GM19025 (cell line): ENCODE results near the gene ZNHIT1.
"Not testable (repeated sequence)": the region's sequence is repeated elsewhere in the genome, so short reads cannot be mapped to it uniquely, and the experiment has no call there.

Source experiments
- ATAC-seq: cut with Tn5 transposase; IDR thresholded peaks from one replicate; pipeline ENCODE4 v1.9.1; 2021; ENCODE audit warnings: mild to moderate bottlenecking, low read depth, moderate library complexity; ENCODE audit not compliant: unreplicated experiment

Gene ZNHIT1

DNA sequence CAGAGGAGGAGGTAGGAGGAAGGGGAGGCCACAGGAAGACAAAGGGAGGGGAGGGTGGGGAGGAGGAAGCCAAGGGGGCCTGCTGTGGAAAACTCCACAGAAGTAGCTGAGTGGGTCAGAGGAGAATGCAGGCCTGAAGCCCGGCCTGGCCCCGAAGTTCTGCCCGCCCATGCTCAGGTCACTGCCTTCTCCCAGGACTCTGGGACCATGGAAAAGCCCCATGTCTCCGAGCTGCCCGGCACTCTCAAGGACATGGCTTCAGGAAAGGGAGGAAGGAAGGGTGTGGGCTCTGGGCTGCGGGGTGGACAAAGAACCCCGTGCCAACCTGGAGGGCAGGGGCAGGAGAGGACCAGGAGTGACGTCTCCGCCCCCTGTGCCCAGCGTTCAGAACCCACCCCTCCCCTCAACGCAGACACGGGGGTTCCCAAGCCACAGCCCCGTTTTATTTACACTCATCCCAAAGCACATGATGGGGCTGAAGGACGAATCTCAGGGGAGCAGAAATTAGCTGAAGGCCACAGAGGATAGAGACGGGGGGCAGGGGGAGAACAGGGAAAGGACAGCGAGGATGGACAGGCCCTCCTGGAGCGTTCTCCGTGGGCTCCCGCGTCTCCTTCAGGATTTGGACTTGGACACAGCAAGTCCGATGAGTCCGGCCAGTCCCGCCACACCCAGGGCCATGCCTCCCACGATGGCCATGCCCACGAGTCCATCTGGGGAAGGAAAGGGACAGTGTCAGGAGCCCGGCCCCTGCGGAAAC is 21.4 kb downstream of the ZNHIT1 start:
- no peak for ATAC-seq

DNA sequence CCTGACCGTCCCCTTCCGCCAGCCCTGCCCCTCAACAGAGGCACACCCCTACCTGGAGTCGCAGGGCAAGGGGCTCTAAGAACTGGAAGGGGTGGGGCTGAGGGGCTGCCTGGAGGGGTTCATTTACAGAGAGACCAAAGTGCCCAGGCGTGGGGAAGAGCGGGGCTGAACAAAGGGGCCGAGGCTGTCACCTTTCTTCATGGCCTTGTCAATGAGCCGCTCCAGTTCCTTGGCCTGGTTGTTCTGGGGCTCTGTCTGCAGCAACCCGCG is 21.9 kb downstream of the ZNHIT1 start:
- no peak for ATAC-seq

DNA sequence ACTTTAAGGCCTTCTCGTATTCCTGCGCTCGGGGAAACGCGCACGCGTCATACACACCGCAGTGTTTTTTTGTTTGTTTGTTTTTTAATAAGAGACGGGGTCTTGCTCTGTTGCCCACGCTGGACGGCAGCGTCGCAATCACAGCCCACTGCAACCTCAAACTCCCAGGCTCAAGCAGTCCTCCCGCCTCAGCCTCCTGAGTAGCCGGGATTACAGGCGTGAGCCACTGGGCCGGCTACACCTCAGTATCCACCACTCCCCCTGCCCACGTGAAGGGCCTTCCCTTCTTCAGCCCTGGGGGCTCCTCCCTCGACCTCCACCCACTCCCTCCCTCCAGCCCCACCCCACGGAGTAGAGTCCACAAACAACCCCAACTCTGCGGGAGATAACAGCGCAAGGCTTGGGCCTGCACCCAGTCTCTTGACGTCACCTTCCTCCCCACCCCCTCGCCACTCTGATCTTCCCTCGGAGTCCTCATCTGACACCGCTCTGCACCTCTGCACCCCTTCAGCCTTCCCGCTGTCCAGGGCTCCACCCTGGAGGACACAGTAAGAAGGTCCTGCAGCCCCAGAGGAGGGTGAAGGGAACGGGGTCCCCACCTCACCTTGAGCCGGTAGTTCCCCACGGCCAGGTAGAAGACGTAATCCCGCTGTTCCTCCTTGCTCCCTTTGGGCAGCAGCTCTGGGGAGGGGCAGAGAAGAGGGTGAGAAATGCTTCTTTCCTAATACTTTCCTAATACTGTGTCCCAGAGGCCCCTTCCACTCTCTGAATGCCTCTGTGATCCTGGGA is 22.5 kb downstream of the ZNHIT1 start:
- no peak for ATAC-seq

DNA sequence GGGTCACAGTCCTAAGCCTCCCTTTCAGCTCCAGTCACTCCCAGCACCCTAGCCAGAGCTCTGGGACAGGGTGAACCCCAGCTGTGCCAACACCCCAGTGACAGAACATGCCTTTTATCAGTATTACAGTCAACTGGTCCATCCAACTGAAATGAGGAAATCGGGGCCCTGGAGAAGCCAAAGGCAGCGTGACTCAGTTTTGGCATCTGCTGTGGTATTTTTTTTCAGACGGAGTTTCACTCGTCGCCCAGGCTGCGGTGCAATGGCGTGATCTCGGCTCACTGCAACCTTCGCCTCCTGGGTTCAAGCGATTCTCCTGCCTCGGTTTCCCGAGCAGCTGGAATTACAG is 23.0 kb downstream of the ZNHIT1 start:
- no peak for ATAC-seq

DNA sequence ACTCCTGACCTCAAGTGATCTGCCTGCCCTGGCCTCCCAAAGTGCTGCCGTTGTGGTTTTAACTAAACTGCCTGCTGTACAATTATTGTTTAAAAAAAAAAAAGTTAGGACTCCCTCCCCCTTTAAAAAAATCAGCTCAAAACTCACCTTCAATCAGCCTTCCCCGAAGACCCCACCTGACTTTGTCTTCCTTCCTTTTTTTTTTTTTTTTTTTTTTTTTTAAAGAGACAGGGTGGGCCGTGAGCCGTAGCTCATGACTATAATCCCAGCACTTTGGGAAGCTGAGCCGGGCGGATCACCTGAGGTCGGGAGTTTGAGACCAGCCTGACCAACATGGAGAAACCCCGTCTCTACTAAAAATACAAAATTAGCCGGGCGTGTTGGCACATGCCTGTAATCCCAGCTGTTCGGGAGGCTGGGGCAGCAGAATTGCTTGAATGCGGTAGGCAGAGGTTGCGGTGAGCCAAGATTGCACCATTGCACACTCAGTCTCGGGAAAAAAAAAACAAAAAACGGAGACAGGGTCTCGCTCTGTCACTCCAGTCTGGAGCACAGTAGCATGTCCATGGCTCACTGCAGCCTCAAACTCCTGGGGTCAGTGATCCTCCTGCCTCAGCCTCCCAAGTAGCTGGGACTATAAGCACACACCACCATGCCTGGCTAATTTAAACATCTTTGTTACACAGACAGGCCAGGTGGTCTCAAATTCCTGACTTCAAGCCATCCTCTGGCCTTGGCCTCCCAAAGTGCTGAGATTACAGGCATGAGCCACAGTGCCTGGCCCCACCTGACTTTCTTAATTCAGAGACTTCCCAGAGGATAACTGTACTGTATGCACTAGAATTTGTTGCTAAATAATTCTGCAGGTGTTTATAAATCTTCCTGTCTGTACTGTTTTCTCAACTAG is 23.7 kb downstream of the ZNHIT1 start:
- no peak for ATAC-seq

DNA sequence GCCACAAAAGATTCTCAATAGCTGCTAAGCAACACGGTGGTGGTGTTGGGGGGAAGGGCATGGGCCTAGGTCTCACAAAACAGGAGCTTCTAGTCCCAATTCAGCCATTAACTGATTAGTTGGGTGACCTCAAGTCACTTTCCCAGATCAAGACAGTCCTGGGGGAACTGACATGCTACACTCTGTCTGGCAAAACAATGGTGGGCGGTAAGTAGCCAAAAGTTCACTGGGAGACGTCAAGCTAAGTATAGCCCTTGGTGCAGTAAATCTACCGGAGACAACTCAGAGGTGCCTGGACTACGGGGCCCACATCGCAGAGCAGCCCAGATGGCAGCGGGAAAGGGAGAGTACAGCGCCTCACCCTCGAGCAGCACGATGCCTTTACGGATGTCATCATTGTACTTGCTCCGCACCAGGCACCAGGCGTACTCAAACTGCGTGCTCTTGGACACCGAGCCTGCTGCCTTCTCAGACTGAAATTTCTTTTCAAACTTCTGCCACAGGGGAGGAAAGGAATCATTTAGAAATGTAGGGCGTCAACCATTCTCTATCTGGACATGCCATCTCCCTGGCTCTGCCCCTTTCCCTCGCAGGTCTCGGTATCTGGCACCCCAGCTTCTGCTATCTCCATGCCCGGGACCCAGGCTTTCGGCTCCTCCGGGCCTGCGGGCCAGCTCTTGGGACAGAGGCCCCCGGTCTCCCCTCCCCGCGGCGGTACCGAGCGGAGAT is 25.8 kb downstream of the ZNHIT1 start:
- ATAC-seq = no peak

DNA sequence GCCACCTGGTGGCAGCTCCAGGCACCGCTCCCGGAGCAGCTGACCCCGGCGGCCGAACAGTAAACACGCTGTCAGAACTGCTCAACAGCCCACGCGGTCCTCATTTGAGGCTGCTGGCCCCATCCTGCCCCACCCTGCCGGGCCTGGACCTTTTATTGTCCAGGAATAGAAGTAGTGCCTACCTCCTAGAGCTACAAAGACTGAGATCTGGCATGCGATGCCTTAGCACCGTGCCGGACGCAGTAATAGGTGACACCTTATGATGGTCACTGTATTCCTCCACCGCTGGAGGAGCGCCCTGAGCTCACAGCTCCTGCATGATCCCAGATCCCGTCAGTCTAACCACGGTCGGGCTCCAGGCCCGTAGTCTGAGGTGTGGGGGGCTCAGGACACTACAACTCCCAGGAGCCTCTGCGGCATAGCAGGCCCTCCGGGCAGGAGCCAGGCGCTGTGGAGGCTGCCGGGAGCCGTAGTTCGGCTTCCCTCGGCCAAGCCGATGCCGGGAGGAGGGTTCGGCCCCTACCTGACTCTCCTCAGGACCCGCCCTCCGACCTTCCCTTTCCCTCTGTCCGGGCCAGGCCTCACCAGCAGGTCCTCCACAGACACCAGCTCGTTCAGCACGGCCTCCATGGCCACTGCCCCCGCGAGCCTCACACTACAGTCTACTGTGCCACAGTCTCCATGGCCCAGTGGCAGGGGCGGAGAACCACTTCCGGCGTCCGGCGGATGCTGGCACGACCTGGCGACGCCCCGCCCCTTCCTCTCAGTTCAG is 26.6 kb downstream of the ZNHIT1 start, which contains the start of gene FIS1:
TSS of gene FIS1 (minus strand) at position 707 of the 772 bp plus-strand sequence. CDS start at position 630, 77 bp downstream.
- ATAC-seq = peak; percentile 92

DNA sequence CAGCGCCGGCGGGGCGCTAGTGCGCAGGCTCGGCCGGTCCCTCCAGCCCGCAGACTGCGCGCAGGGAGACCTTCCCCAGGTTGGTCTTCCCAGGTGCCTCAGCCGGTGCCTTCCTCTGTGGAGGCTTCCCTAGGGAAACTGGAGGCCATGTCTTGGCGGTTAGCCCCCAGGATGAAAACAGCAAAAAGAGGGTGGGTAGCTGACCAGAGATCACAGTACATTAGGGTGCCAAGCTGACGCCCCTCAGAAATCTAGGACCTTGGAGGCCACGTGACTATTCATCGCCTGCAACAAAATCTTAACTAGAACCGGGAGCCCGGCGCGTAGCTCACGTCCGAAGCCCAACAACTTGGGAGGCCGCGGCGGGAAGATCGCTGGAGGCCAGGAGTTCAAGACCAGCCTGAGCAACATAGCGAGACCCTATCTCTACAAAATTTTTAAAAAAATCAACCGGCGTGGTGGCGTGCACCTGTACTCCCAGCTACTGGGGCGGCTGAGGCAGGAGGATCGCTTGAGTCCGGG is 27.2 kb downstream of the ZNHIT1 start:
- no peak for ATAC-seq

DNA sequence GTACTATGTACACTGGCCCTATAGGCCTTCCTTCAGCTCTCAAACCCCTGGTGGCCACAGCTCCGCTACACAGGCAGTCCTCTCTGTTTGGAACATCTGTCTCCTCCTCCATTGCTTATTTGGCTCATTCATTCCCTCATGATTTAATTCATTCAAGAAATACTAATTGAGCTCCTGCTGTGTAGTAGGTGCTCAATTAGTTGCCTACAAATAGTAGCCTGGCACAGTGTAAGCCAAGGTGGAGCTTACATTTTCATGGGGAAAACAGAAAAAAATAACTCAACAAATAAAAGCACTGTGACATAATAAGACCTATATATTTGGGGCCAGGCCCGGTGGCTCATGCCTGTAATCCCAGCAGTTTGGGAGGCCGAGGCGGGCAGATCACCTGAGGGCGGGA is 30.3 kb downstream of the ZNHIT1 start:
- ATAC-seq = no peak

DNA sequence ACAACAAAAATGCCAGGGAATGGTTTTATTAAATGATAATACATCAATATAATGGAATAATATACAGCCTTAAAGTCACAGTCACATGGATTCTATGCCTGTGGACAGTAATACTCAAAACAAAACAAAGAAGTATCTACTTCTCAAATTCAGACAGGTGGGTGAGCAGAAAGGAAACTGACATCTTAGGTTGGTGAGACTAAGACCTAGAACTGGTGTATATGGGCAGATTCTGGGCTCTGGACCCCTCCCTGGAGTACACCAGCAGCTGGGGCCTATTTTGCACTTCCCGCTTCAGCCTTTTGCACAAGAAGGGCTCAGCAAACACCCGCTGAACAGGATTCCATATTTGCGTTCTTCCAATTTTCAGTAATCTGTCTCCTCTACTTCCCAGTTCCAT is 32.4 kb downstream of the ZNHIT1 start:
- no peak for ATAC-seq

DNA sequence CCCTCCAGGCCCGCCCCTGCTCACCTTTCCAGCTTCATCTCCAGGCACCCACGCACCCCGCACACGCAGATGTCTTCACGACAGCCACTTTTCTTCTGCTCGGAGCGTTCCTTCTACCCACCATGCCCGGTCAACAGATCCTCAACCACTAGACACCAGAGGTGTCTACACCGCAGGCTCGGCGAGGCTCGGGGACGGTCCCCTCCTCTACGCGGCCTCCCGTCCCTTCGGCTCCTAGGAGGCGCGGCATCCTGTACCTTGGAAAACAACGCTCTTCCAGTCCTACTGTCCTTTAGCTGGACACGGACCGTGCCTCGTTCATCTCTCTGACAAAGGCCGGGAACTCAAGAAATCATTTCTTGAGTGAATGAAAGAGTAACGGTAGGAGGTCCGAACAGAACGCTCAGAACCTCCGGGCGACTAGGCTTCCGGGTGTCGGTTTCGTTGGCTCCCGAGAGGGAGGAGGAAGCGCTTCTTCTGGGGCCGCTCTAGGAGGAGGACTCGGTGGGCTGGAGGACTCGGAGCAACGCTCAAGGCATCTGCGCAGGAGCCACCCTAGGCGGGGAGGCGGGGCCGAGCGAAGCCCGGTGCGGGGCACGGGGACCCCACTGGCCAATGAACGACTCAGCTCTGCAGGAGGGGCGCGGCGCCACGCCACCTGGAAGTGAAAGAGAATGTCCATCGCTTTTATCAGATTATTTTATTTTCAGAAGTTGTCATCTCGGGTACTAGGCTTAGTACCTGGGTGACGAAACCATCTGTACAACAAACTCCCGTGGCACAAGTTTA is 34.1 kb downstream of the ZNHIT1 start:
- ATAC-seq = peak; percentile 99

DNA sequence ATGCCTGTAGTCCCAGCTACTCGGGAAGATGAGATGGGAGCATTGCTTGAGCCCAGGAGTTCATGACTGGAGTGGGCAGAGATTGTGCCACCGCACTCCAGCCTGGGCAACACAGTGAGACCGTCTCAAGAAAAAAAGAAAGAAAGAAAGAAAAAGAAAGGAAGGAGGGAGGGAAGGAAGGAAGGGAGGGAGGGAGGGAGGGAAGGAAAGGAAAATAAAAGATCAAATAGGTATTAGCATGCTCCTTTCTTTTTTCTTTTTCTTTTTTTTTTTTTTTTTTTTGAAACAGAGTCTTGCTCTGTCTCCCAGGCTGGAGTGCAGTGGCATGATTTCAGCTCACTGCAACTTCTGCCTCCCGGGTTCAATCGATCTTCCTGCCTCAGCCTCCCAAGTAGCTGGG is 35.2 kb downstream of the ZNHIT1 start:
- ATAC-seq = not testable (repeated sequence)

DNA sequence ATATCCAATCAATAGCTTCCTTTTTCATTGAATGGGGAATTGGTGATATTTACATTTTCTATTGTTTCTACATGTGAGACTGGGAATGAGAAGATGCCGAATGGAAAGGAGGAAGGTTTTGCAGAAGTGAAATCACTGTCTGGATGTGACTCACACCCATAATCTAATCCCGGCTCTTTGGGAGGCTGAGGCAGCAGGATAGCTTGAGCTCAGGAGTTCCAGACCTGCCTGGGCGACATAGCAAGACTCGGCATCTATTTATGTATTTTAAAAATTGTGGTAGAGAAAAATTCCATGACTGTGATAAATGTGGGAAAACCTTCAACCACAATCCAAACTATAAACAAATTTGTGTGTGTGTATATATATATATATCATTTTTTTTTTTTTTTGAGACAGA is 37.8 kb downstream of the ZNHIT1 start:
- no peak for ATAC-seq

DNA sequence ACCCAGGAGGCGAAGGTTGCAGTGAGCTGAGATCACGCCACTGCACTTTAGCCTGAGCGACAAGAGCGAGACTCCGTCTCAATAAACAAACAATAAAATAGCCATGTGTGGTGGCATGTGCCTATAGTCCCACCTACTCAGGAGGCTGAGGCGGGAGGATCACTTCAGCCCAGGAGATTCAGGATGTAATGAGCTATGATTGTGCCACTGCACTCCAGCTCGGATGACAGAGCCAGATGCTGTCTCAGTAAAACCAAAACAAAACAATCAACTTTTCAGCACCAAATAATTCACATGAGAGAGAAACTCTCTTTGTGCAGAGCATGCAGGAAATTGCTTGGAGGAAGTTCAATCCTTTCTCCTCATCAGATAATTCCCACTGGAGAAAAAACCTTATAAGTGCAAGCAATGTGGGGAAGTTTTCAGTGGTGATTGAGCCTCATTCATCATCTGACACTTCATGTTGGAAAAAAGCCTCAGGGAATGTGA is 40.3 kb downstream of the ZNHIT1 start:
- no peak for ATAC-seq

DNA sequence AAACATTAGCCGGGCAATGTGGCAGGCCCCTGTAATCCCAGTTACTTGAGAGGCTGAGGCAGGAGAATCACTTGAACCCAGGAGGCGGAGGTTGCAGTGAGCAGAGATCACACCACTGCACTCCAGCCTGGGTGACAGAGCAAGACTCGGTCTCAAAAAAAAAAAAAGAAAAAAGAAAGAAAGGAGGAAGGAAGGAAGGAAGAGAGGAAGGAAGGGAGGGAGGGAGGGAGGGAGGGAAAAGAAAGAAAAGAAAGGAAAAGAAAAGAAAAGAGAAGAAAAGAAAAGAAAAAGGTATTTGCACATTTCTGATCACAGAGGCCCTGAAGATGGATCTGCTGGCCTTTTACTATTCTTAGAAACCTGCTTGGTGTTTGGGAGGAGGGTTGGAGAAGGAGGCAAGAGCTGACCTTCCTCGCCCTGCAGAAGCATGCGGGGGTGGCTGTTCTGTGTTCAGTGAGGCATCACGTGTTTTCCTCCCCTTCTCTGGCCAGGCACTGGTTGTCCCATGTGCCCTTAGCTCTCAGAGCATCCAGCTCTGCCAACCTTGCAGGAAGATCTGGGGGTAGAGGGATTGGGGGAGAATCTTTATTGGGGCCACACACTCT is 46.2 kb downstream of the ZNHIT1 start:
- ATAC-seq = not testable (repeated sequence)

DNA sequence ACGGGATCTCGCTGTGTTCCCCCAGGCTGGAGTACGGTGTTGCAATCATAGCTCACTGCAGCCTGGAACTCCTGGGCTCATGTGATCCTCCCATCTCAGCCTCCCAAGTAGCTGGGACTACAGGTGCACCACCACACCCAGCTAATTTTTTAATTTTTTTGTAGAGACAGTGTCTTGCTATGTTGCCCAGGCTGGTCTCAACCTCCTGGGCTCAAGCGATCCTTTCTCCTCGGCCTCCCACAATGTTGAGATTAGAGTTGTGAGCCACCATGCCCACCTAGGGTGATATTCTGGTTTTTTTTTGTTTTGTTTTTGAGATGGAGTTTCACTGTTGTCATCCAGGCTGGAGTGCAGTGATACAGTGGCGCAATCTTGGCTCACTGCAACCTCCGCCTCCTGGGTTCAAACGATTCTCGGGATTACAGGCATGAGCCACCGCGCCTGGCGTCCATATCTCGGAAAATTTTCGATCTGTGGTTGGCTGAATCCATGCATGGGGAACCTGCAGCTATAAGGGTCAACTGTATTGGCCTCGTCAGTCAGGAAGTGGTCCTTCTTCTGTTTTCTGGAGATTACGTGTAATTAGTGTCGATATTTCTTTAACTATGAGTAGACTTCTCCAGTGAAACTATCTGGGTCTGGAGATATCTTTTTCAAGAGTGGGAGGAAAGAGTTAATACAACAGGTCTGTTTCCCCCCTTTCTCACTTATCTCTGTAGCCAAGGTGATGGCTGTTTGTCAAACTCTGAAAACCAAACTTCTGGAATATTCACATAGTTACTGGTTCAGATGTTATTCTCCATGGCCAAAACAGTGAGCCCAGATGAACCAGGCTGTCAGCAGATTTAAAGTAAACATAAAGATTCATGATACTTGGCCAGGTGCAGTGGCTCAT is 47.9 kb downstream of the ZNHIT1 start:
- ATAC-seq = no peak

DNA sequence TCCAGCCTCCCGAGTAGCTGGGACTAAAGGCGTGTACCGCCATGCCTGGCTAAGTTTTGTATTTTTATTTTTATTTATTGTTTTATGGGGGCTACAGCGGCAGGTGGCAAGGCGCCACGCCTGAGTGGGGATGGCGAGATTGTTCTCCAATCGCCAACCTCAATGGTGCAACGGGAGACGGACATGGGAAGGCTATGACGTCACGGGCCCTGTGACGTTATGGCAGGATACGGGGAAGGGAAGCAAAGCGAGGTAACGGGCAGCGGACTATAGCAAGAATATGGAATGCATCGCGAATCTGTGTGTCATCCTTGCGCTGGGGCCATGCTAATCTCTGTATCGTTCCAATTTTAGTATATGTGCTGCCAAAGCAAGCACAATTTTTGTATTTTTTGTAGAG is 51.7 kb downstream of the ZNHIT1 start:
- ATAC-seq = no peak
